Measurements from ENCODE around the gene SNX25. TPM values are rescaled to one million over a fixed set of nuclear protein-coding genes. Genes with fewer than 3 reads are reported as not detected.
"Not testable (repeated sequence)": the region's sequence is repeated elsewhere in the genome, so short reads cannot be mapped to it uniquely, and the experiment has no call there.

The SNX25 gene
- total RNA-seq, 3 donors from 2014 or later (not counting 1 experiment from before 2014, with no cell fraction given): 15.5 to 18.0 (median 16.6) TPM

GRCh38 chr4:185205697-185206342, 3.6 kb upstream of the SNX25 start:
- no peak overlapping the region for H3K27ac Mint-ChIP-seq
- no peaks in the 10 kb centered on the region for H3K36me3 Mint-ChIP-seq
- TF ChIP-seq CTCF (IDR thresholded peaks at IDR 0.05): no peak
- H3K4me3 Mint-ChIP-seq: peak overlapping the region; percentile 29
- intact Hi-C loops (cut with micrococcal nuclease): loop anchor here (10.0 kb wide), 1 partner anchor 219 kb away; the partner anchor contains the start of gene UFSP2
- Histone ChIP-seq H3K27me3 (ENCODE audit: control insufficient read depth, insufficient read depth, low read length) (no peaks in the 10 kb centered on the region), H3K9me3 (ENCODE audit: control insufficient read depth, insufficient read depth, low read length) (no peaks in the 10 kb centered on the region), H3K36me3 (ENCODE audit: control insufficient read depth, insufficient read depth, low read length) (no peaks in the 10 kb centered on the region), H3K27ac (ENCODE audit: low read length) (no peak overlapping the region), H3K4me3 (ENCODE audit: low read length) (no peak overlapping the region), H3K4me1 (ENCODE audit: control insufficient read depth, insufficient read depth, low read length) (peaks cover 40% of the 10 kb centered on the region)
- H3K9me3 Mint-ChIP-seq: no peaks in the 10 kb centered on the region
- no peak for ATAC-seq
- H3K4me1 Mint-ChIP-seq: peaks cover 36 to 45% of the 10 kb centered on the region in 2 donors
- H3K27me3 Mint-ChIP-seq (ENCODE audit: low read depth in 2 of 2): no peaks in the 10 kb centered on the region
- WGBS (ENCODE audit: insufficient coverage): 85% methylated on average over 8 of the region's 8 CpGs
- no peak for DNase-seq

GRCh38 chr4:185207466-185207865, 1.9 kb upstream of the SNX25 start:
- H3K4me3 ChIP-seq (ENCODE audit: low read length): no peak overlapping the region
- intact Hi-C loops (cut with micrococcal nuclease): loop anchor here (10.0 kb wide), 1 partner anchor 217 kb away; the partner anchor contains the start of gene UFSP2
- no peaks in the 10 kb centered on the region for H3K9me3 ChIP-seq (ENCODE audit: control insufficient read depth, insufficient read depth, low read length)
- Mint-ChIP-seq H3K4me3 (no peak overlapping the region), H3K4me1 (peaks cover 41 to 44% of the 10 kb centered on the region in 2 donors), H3K27me3 (ENCODE audit: low read depth in 2 of 2) (no peaks in the 10 kb centered on the region), H3K27ac (no peak overlapping the region), H3K36me3 (no peaks in the 10 kb centered on the region), H3K9me3 (no peaks in the 10 kb centered on the region)
- TF ChIP-seq CTCF (IDR thresholded peaks at IDR 0.05): no peak
- H3K27ac ChIP-seq (ENCODE audit: low read length): no peak overlapping the region
- H3K4me1 ChIP-seq (ENCODE audit: control insufficient read depth, insufficient read depth, low read length): peaks cover 39% of the 10 kb centered on the region
- 99% methylated on average over 5 of the region's 5 CpGs for WGBS (ENCODE audit: insufficient coverage)
- DNase-seq (no peak), ATAC-seq (no peak)
- H3K36me3 ChIP-seq (ENCODE audit: control insufficient read depth, insufficient read depth, low read length): no peaks in the 10 kb centered on the region
- H3K27me3 ChIP-seq (ENCODE audit: control insufficient read depth, insufficient read depth, low read length): no peaks in the 10 kb centered on the region

- H3K27me3 ChIP-seq (ENCODE audit: control insufficient read depth, insufficient read depth, low read length); H3K27me3 Mint-ChIP-seq (ENCODE audit: low read depth in 2 of 2); DNase-seq; H3K4me3 Mint-ChIP-seq; H3K27ac Mint-ChIP-seq; H3K9me3 ChIP-seq (ENCODE audit: control insufficient read depth, insufficient read depth, low read length); H3K27ac ChIP-seq (ENCODE audit: low read length); H3K4me3 ChIP-seq (ENCODE audit: low read length); H3K36me3 ChIP-seq (ENCODE audit: control insufficient read depth, insufficient read depth, low read length); H3K9me3 Mint-ChIP-seq; H3K36me3 Mint-ChIP-seq: not testable (repeated sequence)
- intact Hi-C loops (cut with micrococcal nuclease): loop anchor here (10.0 kb wide), 1 partner anchor 215 kb away; the partner anchor contains the start of gene UFSP2
- peaks cover 22% of the 10 kb centered on the region for H3K4me1 ChIP-seq (ENCODE audit: control insufficient read depth, insufficient read depth, low read length)
- ATAC-seq: peak in 1 of 3 donors; percentile 28
- 0% methylated on average over 39 of the region's 39 CpGs for WGBS (ENCODE audit: insufficient coverage)
- peaks cover 40% of the 10 kb centered on the region in 2 donors for H3K4me1 Mint-ChIP-seq
Measured at GRCh38 chr4:185209852-185210101, 379 bp downstream of the SNX25 start.

GRCh38 chr4:185210102-185210981, 944 bp downstream of the SNX25 start:
- H3K4me1 ChIP-seq (ENCODE audit: control insufficient read depth, insufficient read depth, low read length): peaks cover 16% of the 10 kb centered on the region
- H3K36me3 ChIP-seq (ENCODE audit: control insufficient read depth, insufficient read depth, low read length): no peaks in the 10 kb centered on the region
- peak; percentile 20 to 45 (median 43) for ATAC-seq
- Mint-ChIP-seq H3K36me3 (no peaks in the 10 kb centered on the region), H3K9me3 (no peaks in the 10 kb centered on the region), H3K4me3 (peak overlapping the region; percentile 84), H3K4me1 (peaks cover 36 to 39% of the 10 kb centered on the region in 2 donors), H3K27ac (peak overlapping the region; percentile 41 to 59), H3K27me3 (ENCODE audit: low read depth in 2 of 2) (no peaks in the 10 kb centered on the region)
- H3K4me3 ChIP-seq (ENCODE audit: low read length): peak overlapping the region; percentile 51
- no peak overlapping the region for H3K27ac ChIP-seq (ENCODE audit: low read length)
- WGBS (ENCODE audit: insufficient coverage): 1% methylated on average over 78 of the region's 84 CpGs
- DNase-seq: peak; percentile 33 to 62
- intact Hi-C loops (cut with micrococcal nuclease): no loop called here
- H3K27me3 ChIP-seq (ENCODE audit: control insufficient read depth, insufficient read depth, low read length): no peaks in the 10 kb centered on the region
- TF ChIP-seq CTCF (IDR thresholded peaks at IDR 0.05): no peak
- no peaks in the 10 kb centered on the region for H3K9me3 ChIP-seq (ENCODE audit: control insufficient read depth, insufficient read depth, low read length)

Measured in natural killer cell (primary cell).